HL-60 (cell line): ENCODE measurements around the gene FBXO2.

Experiments
- DNase-seq, 2 experiments: peaks; one replicate each; pipeline ENCODE4 v3.0.0-alpha.2; 2010 to 2020; ENCODE audit warnings: low read depth in 1 of 2, low spot score in 1 of 2
- H3K27ac ChIP-seq: fragments of 250-450 bp; sonication (Bioruptor Pico); replicated peaks from 2 replicates; pipeline ENCODE4 v1.5.1; 2020; ENCODE audit warnings: mild to moderate bottlenecking, moderate library complexity
- H3K27me3 ChIP-seq: fragments of 250-450 bp; sonication (Bioruptor Pico); 2 replicates; pipeline ENCODE4 v1.5.1; 2021; ENCODE audit warnings: mild to moderate bottlenecking, moderate library complexity; ENCODE audit not compliant: insufficient read depth, poor library complexity, severe bottlenecking
- H3K4me3 ChIP-seq: replicated peaks from 2 replicates; pipeline ENCODE4 v1.5.1; 2011; ENCODE audit warnings: mild to moderate bottlenecking, control low read depth, low read length; ENCODE audit not compliant: insufficient read depth
- CTCF ChIP-seq: IDR thresholded peaks from one replicate; pipeline ENCODE4 v1.5.1; 2011; ENCODE audit warnings: low read length, control low read depth, inconsistent platforms; ENCODE audit not compliant: insufficient read depth
- GABPA ChIP-seq: IDR thresholded peaks from 2 replicates; pipeline ENCODE4 v1.6.1; 2012; ENCODE audit warnings: low read depth
- POLR2AphosphoS5 ChIP-seq: IDR thresholded peaks from 2 replicates; pipeline ENCODE4 v1.6.1; 2012; ENCODE audit warnings: low read depth
- REST ChIP-seq: IDR thresholded peaks from 2 replicates; pipeline ENCODE4 v1.6.1; 2012; ENCODE audit warnings: low read depth; ENCODE audit not compliant: insufficient replicate concordance
- SPI1 ChIP-seq: IDR thresholded peaks from 2 replicates; pipeline ENCODE4 v1.6.1; 2012; ENCODE audit warnings: low read depth, mild to moderate bottlenecking, borderline replicate concordance

The FBXO2 gene

GRCh38 chr1:11695861-11696260, 41.6 kb upstream of the FBXO2 start:
- H3K27me3 ChIP-seq, result peaks cover 22% of the 10 kb centered on the region
- TF ChIP-seq GABPA, result no peak
- TF ChIP-seq CTCF, result no peak
- no peak for TF ChIP-seq REST
- TF ChIP-seq SPI1, result no peak
- no peak for TF ChIP-seq POLR2AphosphoS5
- DNase-seq, result no peak
- H3K27ac ChIP-seq, result no peak overlapping the region
- no peak overlapping the region for H3K4me3 ChIP-seq

GRCh38 chr1:11693917-11694316, 39.7 kb upstream of the FBXO2 start:
- peaks cover 28% of the 10 kb centered on the region for H3K27me3 ChIP-seq
- H3K27ac ChIP-seq, result no peak overlapping the region
- H3K4me3 ChIP-seq, result no peak overlapping the region
- no peak for DNase-seq
- TF ChIP-seq POLR2AphosphoS5, result no peak
- TF ChIP-seq SPI1, result no peak
- TF ChIP-seq CTCF, result no peak

- H3K4me3 ChIP-seq, result no peak overlapping the region
Observed at GRCh38 chr1:11693024-11693590, 38.9 kb upstream of the FBXO2 start.

More at GRCh38 chr1:11693024-11693590, 38.9 kb upstream of the FBXO2 start:
- H3K27me3 ChIP-seq, result peaks cover 28% of the 10 kb centered on the region
- no peak overlapping the region for H3K27ac ChIP-seq
- peak in 1 of 2 experiments; percentile 35 for DNase-seq
- no peak for TF ChIP-seq CTCF
- no peak for TF ChIP-seq SPI1
- TF ChIP-seq REST, result no peak
- no peak for TF ChIP-seq GABPA
- TF ChIP-seq POLR2AphosphoS5, result no peak
